ENCODE data around the gene PPP1R9A. TPM values are rescaled to one million over a fixed set of nuclear protein-coding genes. Genes with fewer than 3 reads are reported as not detected.

PPP1R9A gene
- polyA plus RNA-seq, 1 donor from 2014 or later: 2.2 TPM

- no peaks in the 10 kb centered on the region for H3K27me3 Mint-ChIP-seq
- H3K9me3 Mint-ChIP-seq: no peaks in the 10 kb centered on the region
- no peak overlapping the region for H3K27ac Mint-ChIP-seq
- no peak overlapping the region for H3K4me3 Mint-ChIP-seq
- no peaks in the 10 kb centered on the region for H3K36me3 Mint-ChIP-seq
- no peaks in the 10 kb centered on the region for H3K4me1 Mint-ChIP-seq
Observed at GRCh38 chr7:95265634-95266033, 358.2 kb downstream of the PPP1R9A start.

GRCh38 chr7:95267754-95268153 lies 360.4 kb downstream of the PPP1R9A start:
- H3K4me3 Mint-ChIP-seq: no peak overlapping the region
- H3K4me1 Mint-ChIP-seq: no peaks in the 10 kb centered on the region
- H3K9me3 Mint-ChIP-seq: no peaks in the 10 kb centered on the region
- H3K36me3 Mint-ChIP-seq: no peaks in the 10 kb centered on the region
- no peaks in the 10 kb centered on the region for H3K27me3 Mint-ChIP-seq
- no peak overlapping the region for H3K27ac Mint-ChIP-seq

- Mint-ChIP-seq H3K9me3 (no peaks in the 10 kb centered on the region), H3K27ac (no peak overlapping the region)
Observed at GRCh38 chr7:95269640-95270039, 362.2 kb downstream of the PPP1R9A start.

GRCh38 chr7:95276114-95276513 lies 368.7 kb downstream of the PPP1R9A start:
- Mint-ChIP-seq H3K9me3 (no peaks in the 10 kb centered on the region), H3K4me1 (no peaks in the 10 kb centered on the region), H3K27ac (no peak overlapping the region), H3K36me3 (no peaks in the 10 kb centered on the region), H3K4me3 (no peak overlapping the region), H3K27me3 (no peaks in the 10 kb centered on the region)

More at GRCh38 chr7:95269640-95270039, 362.2 kb downstream of the PPP1R9A start:
- Mint-ChIP-seq H3K4me1 (no peaks in the 10 kb centered on the region), H3K36me3 (no peaks in the 10 kb centered on the region), H3K27me3 (no peaks in the 10 kb centered on the region), H3K4me3 (no peak overlapping the region)

GRCh38 chr7:95279417-95279816 lies 372.0 kb downstream of the PPP1R9A start:
- Mint-ChIP-seq H3K9me3 (no peaks in the 10 kb centered on the region), H3K4me1 (no peaks in the 10 kb centered on the region), H3K36me3 (no peaks in the 10 kb centered on the region), H3K27ac (no peak overlapping the region), H3K4me3 (no peak overlapping the region), H3K27me3 (peaks cover 2% of the 10 kb centered on the region)

GRCh38 chr7:95286096-95286495 lies 378.7 kb downstream of the PPP1R9A start:
- Mint-ChIP-seq H3K27me3 (peaks cover 2% of the 10 kb centered on the region), H3K4me1 (peaks cover 0 to 1% (median 0%) of the 10 kb centered on the region in 3 donors), H3K9me3 (no peaks in the 10 kb centered on the region), H3K36me3 (peaks cover 3% of the 10 kb centered on the region), H3K27ac (no peak overlapping the region), H3K4me3 (no peak overlapping the region)

- Mint-ChIP-seq H3K9me3 (no peaks in the 10 kb centered on the region), H3K27ac (no peak overlapping the region), H3K4me3 (peak overlapping the region in 1 of 4 donors; percentile 2), H3K27me3 (no peaks in the 10 kb centered on the region), H3K4me1 (peaks cover 0 to 1% (median 0%) of the 10 kb centered on the region in 3 donors), H3K36me3 (peaks cover 3% of the 10 kb centered on the region)
Observed at GRCh38 chr7:95290166-95290830, 382.9 kb downstream of the PPP1R9A start.

GRCh38 chr7:95295397-95295796 lies 388.0 kb downstream of the PPP1R9A start:
- Mint-ChIP-seq H3K4me3 (no peak overlapping the region), H3K27me3 (peaks cover 4% of the 10 kb centered on the region), H3K4me1 (no peaks in the 10 kb centered on the region), H3K27ac (no peak overlapping the region), H3K36me3 (peaks cover 5% of the 10 kb centered on the region), H3K9me3 (no peaks in the 10 kb centered on the region)

- no peak overlapping the region for H3K27ac Mint-ChIP-seq
- no peaks in the 10 kb centered on the region for H3K9me3 Mint-ChIP-seq
- no peak overlapping the region for H3K4me3 Mint-ChIP-seq
- H3K36me3 Mint-ChIP-seq: peaks cover 2% of the 10 kb centered on the region
- no peaks in the 10 kb centered on the region for H3K4me1 Mint-ChIP-seq
- peaks cover 4% of the 10 kb centered on the region for H3K27me3 Mint-ChIP-seq
Observed at GRCh38 chr7:95296456-95296855, 389.1 kb downstream of the PPP1R9A start.

GRCh38 chr7:95297041-95297440 lies 389.6 kb downstream of the PPP1R9A start:
- no peaks in the 10 kb centered on the region for H3K4me1 Mint-ChIP-seq
- no peaks in the 10 kb centered on the region for H3K9me3 Mint-ChIP-seq
- no peak overlapping the region for H3K27ac Mint-ChIP-seq
- peaks cover 4% of the 10 kb centered on the region for H3K27me3 Mint-ChIP-seq
- H3K4me3 Mint-ChIP-seq: no peak overlapping the region
- peaks cover 2% of the 10 kb centered on the region for H3K36me3 Mint-ChIP-seq

GRCh38 chr7:95298091-95298490 lies 390.7 kb downstream of the PPP1R9A start:
- Mint-ChIP-seq H3K36me3 (peaks cover 2% of the 10 kb centered on the region), H3K27me3 (peaks cover 4% of the 10 kb centered on the region), H3K4me3 (no peak overlapping the region), H3K27ac (no peak overlapping the region), H3K4me1 (no peaks in the 10 kb centered on the region), H3K9me3 (no peaks in the 10 kb centered on the region)

GRCh38 chr7:95303013-95303905 lies 395.9 kb downstream of the PPP1R9A start:
- Mint-ChIP-seq H3K4me3 (no peak overlapping the region), H3K4me1 (no peaks in the 10 kb centered on the region), H3K27ac (no peak overlapping the region), H3K27me3 (peaks cover 2% of the 10 kb centered on the region), H3K36me3 (no peaks in the 10 kb centered on the region), H3K9me3 (no peaks in the 10 kb centered on the region)

GRCh38 chr7:95304990-95305389 lies 397.6 kb downstream of the PPP1R9A start:
- Mint-ChIP-seq H3K4me1 (no peaks in the 10 kb centered on the region), H3K4me3 (no peak overlapping the region), H3K9me3 (no peaks in the 10 kb centered on the region), H3K36me3 (no peaks in the 10 kb centered on the region), H3K27me3 (no peaks in the 10 kb centered on the region), H3K27ac (no peak overlapping the region)

GRCh38 chr7:95309951-95310350 lies 402.6 kb downstream of the PPP1R9A start:
- H3K27me3 Mint-ChIP-seq: no peaks in the 10 kb centered on the region
- H3K27ac Mint-ChIP-seq: no peak overlapping the region
- peaks cover 2% of the 10 kb centered on the region for H3K36me3 Mint-ChIP-seq
- H3K4me1 Mint-ChIP-seq: peaks cover 0 to 2% (median 1%) of the 10 kb centered on the region in 3 donors
- H3K9me3 Mint-ChIP-seq: peaks cover 1 to 5% (median 2%) of the 10 kb centered on the region in 3 donors
- H3K4me3 Mint-ChIP-seq: no peak overlapping the region

GRCh38 chr7:95311389-95311788 lies 404.0 kb downstream of the PPP1R9A start:
- Mint-ChIP-seq H3K27me3 (no peaks in the 10 kb centered on the region), H3K36me3 (peaks cover 2% of the 10 kb centered on the region), H3K27ac (no peak overlapping the region), H3K4me1 (peaks cover 0 to 2% (median 1%) of the 10 kb centered on the region in 3 donors), H3K9me3 (peaks cover 1 to 5% (median 2%) of the 10 kb centered on the region in 3 donors), H3K4me3 (no peak overlapping the region)

Measured in IgD-negative memory B cell (primary cell).